WTC11 (cell line): Measurements from ENCODE around the gene KCNK15.

Source experiments
- CBFB ChIP-seq: sonication (generic); formaldehyde crosslinking; IDR thresholded peaks from 2 replicates; pipeline ENCODE4 v1.8.1; 2022; ENCODE audit warnings: mild to moderate bottlenecking, low read depth, missing genetic modification reagents
- CTCF ChIP-seq: fragments of 200-600 bp; IDR thresholded peaks from 2 replicates; pipeline ENCODE4 v1.8.0; 2022; ENCODE audit warnings: antibody characterized with exemption
- E2F5 ChIP-seq: sonication (generic); formaldehyde crosslinking; IDR thresholded peaks from 2 replicates; pipeline ENCODE4 v1.8.1; 2022; ENCODE audit warnings: mild to moderate bottlenecking, moderate library complexity, missing genetic modification reagents
- ELF4 ChIP-seq: sonication (generic); formaldehyde crosslinking; IDR thresholded peaks from 2 replicates; pipeline ENCODE4 v1.8.1; 2022; ENCODE audit warnings: low read depth, mild to moderate bottlenecking, moderate library complexity, missing genetic modification reagents
- ETV6 ChIP-seq: sonication (generic); formaldehyde crosslinking; IDR thresholded peaks from 2 replicates; pipeline ENCODE4 v1.8.1; 2022; ENCODE audit warnings: mild to moderate bottlenecking, missing genetic modification reagents
- FOXK1 ChIP-seq: sonication (generic); formaldehyde crosslinking; IDR thresholded peaks from 2 replicates; pipeline ENCODE4 v1.8.0; 2022; ENCODE audit warnings: mild to moderate bottlenecking, moderate library complexity, missing genetic modification reagents
- GTF2I ChIP-seq: fragments of 250-450 bp; sonication (Bioruptor Pico); conservative IDR thresholded peaks from 2 replicates; pipeline ENCODE4 v1.4.0; 2021; ENCODE audit warnings: mild to moderate bottlenecking
- MAX ChIP-seq: sonication (generic); formaldehyde crosslinking; IDR thresholded peaks from 2 replicates; pipeline ENCODE4 v1.8.0; 2022; ENCODE audit warnings: mild to moderate bottlenecking, missing genetic modification reagents
- NR2C2 ChIP-seq: sonication (generic); formaldehyde crosslinking; IDR thresholded peaks from 2 replicates; pipeline ENCODE4 v1.8.0; 2022; ENCODE audit warnings: mild to moderate bottlenecking, missing genetic modification reagents
- USF2 ChIP-seq: sonication (generic); formaldehyde crosslinking; IDR thresholded peaks from 2 replicates; pipeline ENCODE4 v1.8.1; 2023; ENCODE audit warnings: mild to moderate bottlenecking, missing genetic modification reagents, moderate library complexity
- TF ChIP-seq, protein P1 (sequence below): sonication (generic); formaldehyde crosslinking; IDR thresholded peaks from 2 replicates; pipeline ENCODE4 v1.8.1; 2023; ENCODE audit warnings: mild to moderate bottlenecking, missing genetic modification reagents, moderate library complexity

DNA sequence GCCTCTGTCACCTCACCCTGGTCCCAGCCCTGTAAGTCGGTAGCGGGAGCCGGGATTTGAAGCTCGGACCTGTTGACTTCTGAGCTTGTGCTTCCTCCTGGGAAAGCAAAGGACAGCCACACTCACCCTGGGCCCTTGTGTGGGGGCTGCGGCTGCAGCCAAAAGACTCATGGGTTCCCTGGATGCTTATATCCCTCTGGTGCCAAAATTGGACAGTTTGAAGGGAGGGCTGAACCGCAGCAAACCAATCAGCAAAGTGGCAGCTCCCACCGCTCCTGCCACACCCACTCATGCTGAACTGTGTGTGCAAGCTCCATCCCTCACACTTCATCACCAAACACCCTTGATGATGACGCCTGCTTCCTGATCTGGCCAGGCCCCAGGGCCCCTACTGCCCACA, 34.4 kb upstream of the KCNK15 start:
- no peak for TF ChIP-seq CTCF
- TF ChIP-seq USF2 (CRISPR knock-in tag): no peak
- no peak for TF ChIP-seq E2F5
- no peak for TF ChIP-seq ETV6
- TF ChIP-seq CBFB: no peak
- no peak for TF ChIP-seq FOXK1 (CRISPR knock-in tag)
- TF ChIP-seq NR2C2 (CRISPR knock-in tag): no peak
- TF ChIP-seq ELF4: no peak
- no peak for TF ChIP-seq GTF2I (CRISPR knock-in tag)
- TF ChIP-seq MAX: no peak
- TF ChIP-seq, protein P1, sequence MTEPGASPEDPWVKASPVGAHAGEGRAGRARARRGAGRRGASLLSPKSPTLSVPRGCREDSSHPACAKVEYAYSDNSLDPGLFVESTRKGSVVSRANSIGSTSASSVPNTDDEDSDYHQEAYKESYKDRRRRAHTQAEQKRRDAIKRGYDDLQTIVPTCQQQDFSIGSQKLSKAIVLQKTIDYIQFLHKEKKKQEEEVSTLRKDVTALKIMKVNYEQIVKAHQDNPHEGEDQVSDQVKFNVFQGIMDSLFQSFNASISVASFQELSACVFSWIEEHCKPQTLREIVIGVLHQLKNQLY: no peak
